ENCODE measurements around the gene ALOX15. TPM values are rescaled to one million over a fixed set of nuclear protein-coding genes. Genes with fewer than 3 reads are reported as not detected.
A peak's percentile ranks its signal among the peaks of the same experiment; 100 is the strongest.

ALOX15 gene
- total RNA-seq, 6 donors from 2014 or later = 2.4 to 26.0 (median 10.0) TPM

DNA sequence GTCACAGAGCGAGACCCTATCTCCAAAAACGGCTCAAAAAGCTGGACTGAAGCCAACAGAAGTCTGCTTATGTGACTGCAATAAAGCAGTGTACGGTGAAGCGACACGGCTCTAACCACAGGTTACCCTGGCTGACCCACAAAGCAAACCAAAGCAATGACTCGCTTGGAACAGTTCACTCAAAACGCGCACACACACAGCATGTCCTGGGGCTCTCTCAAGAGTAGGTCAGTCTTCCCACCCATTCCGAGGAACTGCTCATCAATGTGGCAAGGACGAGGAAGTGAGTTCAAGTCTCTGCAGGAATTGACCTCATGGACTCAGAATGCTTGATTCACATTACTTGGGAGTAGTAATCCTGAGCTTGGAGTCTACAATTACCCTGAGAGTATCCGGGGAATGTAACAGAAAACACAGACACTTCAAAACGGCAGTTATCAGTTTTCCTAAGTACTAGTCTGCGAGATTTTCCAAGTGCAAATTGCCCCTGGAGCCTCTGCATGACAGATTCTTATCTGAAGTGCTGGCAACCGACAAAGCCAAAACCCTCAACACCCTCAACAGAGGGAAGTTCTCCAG, 37.1 kb upstream of the ALOX15 start:
- peak in 1 of 2 donors; percentile 80 for ATAC-seq (ENCODE audit: low FRiP score in 2 of 2)

DNA sequence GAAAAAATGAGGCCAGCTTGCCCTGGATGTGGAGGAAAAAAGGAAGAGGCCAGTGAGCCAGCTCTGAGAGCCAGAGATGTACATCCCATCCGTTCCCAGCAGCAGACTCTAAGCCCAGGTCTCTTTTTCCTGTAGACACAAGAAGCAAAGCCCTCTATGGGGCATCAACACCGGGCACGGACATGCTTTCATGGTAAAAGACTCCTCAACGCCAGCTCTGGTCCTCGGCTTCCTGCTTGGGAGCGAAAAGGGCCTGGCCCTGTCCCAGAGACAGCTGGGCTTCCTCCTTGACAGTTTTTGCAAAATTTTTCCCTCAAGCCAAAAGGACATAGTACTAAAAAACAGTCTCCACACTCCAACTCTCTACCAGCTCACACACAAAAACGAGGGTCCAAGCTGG, 35.3 kb upstream of the ALOX15 start:
- peaks cover 0 to 11% (median 7%) of the 10 kb centered on the region in 4 donors for H3K4me1 ChIP-seq
- no peak for ATAC-seq (ENCODE audit: low FRiP score in 2 of 2)
- TF ChIP-seq, protein P1, sequence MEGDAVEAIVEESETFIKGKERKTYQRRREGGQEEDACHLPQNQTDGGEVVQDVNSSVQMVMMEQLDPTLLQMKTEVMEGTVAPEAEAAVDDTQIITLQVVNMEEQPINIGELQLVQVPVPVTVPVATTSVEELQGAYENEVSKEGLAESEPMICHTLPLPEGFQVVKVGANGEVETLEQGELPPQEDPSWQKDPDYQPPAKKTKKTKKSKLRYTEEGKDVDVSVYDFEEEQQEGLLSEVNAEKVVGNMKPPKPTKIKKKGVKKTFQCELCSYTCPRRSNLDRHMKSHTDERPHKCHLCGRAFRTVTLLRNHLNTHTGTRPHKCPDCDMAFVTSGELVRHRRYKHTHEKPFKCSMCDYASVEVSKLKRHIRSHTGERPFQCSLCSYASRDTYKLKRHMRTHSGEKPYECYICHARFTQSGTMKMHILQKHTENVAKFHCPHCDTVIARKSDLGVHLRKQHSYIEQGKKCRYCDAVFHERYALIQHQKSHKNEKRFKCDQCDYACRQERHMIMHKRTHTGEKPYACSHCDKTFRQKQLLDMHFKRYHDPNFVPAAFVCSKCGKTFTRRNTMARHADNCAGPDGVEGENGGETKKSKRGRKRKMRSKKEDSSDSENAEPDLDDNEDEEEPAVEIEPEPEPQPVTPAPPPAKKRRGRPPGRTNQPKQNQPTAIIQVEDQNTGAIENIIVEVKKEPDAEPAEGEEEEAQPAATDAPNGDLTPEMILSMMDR (IDR thresholded peaks at IDR 0.05) = no peak
- peak in 1 of 2 donors; percentile 31 for TF ChIP-seq POLR2AphosphoS5 (IDR thresholded peaks at IDR 0.05)
- H3K27ac ChIP-seq = peak overlapping the region in 1 of 4 donors; percentile 7
- H3K4me3 ChIP-seq = no peak overlapping the region
- H3K27me3 ChIP-seq = no peaks in the 10 kb centered on the region
- 69 to 78% methylated on average over 7 of the region's 7 CpGs for WGBS, 2 donors
- DNase-seq = no peak
- H3K9me3 ChIP-seq = no peaks in the 10 kb centered on the region
- peaks cover 25 to 97% (median 65%) of the 10 kb centered on the region in 4 donors for H3K36me3 ChIP-seq

More for the DNA sequence above, 37.1 kb upstream of the ALOX15 start:
- no peak for TF ChIP-seq EP300 (IDR thresholded peaks at IDR 0.05)
- no peak for TF ChIP-seq POLR2AphosphoS5 (IDR thresholded peaks at IDR 0.05)
- TF ChIP-seq, protein P1 (IDR thresholded peaks at IDR 0.05) = no peak
- TF ChIP-seq POLR2A (IDR thresholded peaks at IDR 0.05) = no peak
- no peaks in the 10 kb centered on the region for H3K27me3 ChIP-seq
- no peaks in the 10 kb centered on the region for H3K9me3 ChIP-seq
- peaks cover 22 to 91% (median 59%) of the 10 kb centered on the region in 4 donors for H3K36me3 ChIP-seq
- 35 to 47% methylated on average over 5 to 14 of the region's 14 CpGs for WGBS, 2 donors
- peak overlapping the region in 1 of 4 donors; percentile 11 for H3K27ac ChIP-seq
- no peak overlapping the region for H3K4me3 ChIP-seq
- peaks cover 0 to 11% (median 7%) of the 10 kb centered on the region in 4 donors for H3K4me1 ChIP-seq
- no peak for DNase-seq

DNA sequence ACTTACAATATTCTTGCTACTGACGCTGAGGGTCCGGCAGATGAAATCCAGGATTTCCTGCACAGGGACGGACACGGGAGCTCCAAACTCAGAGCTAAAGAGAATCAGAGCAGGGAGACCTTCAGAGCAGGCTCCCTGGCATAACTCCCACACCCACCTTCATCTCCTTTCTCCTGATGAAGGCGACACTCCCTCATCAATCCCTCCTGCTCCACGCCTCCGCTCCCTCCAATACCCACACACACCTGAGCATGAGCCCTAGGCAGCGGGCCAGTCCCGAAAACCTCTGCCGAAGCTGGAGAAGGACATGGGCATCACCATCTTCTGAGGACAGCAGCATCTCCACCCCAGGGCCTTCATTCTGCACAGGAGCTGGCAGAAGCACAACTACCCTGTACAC, 34.3 kb upstream of the ALOX15 start:
- H3K4me1 ChIP-seq = peaks cover 0 to 11% (median 7%) of the 10 kb centered on the region in 4 donors
- peaks cover 23 to 96% (median 68%) of the 10 kb centered on the region in 4 donors for H3K36me3 ChIP-seq
- WGBS, 2 donors = 89 to 95% methylated on average over 10 of the region's 10 CpGs
- H3K4me3 ChIP-seq = no peak overlapping the region
- H3K9me3 ChIP-seq = no peaks in the 10 kb centered on the region
- TF ChIP-seq, protein P1 (IDR thresholded peaks at IDR 0.05) = no peak
- TF ChIP-seq POLR2A (IDR thresholded peaks at IDR 0.05) = no peak
- TF ChIP-seq EP300 (IDR thresholded peaks at IDR 0.05) = no peak
- TF ChIP-seq POLR2AphosphoS5 (IDR thresholded peaks at IDR 0.05) = no peak
- DNase-seq (no peak), ATAC-seq (ENCODE audit: low FRiP score in 2 of 2) (no peak)
- H3K27me3 ChIP-seq = no peaks in the 10 kb centered on the region
- no peak overlapping the region for H3K27ac ChIP-seq

DNA sequence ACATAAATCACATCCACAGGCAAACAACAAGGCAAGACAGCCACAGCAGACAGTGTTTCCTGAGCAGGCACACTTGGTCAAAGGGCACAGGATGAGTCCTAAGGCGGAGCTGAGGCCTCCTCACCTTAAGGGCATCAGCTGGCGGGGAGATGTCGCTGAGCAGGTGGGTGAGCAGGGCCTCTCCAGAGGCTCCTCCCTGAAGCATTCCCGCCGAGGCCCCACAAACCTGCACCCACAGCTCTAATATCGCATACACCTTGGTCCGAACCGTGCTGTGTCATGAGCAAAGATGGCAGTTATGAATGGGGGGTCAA, 33.2 kb upstream of the ALOX15 start:
- Histone ChIP-seq H3K36me3 (peaks cover 23 to 86% (median 70%) of the 10 kb centered on the region in 4 donors), H3K27me3 (no peaks in the 10 kb centered on the region), H3K9me3 (no peaks in the 10 kb centered on the region), H3K4me1 (peaks cover 0 to 11% (median 7%) of the 10 kb centered on the region in 4 donors), H3K4me3 (no peak overlapping the region), H3K27ac (no peak overlapping the region)
- DNase-seq (no peak), ATAC-seq (ENCODE audit: low FRiP score in 2 of 2) (no peak)
- TF ChIP-seq, protein P1 (IDR thresholded peaks at IDR 0.05) = no peak
- no peak for TF ChIP-seq POLR2A (IDR thresholded peaks at IDR 0.05)
- no peak for TF ChIP-seq POLR2AphosphoS5 (IDR thresholded peaks at IDR 0.05)
- TF ChIP-seq EP300 (IDR thresholded peaks at IDR 0.05) = no peak
- WGBS, 2 donors = 93 to 100% methylated on average over 3 to 7 of the region's 8 CpGs
